GM21786 (cell line): ENCODE data around the gene TMEM86A.

Experiments used
- ATAC-seq: cut with Tn5 transposase; IDR thresholded peaks from one replicate; pipeline ENCODE4 v1.9.1; 2021; ENCODE audit not compliant: unreplicated experiment

Gene TMEM86A

DNA sequence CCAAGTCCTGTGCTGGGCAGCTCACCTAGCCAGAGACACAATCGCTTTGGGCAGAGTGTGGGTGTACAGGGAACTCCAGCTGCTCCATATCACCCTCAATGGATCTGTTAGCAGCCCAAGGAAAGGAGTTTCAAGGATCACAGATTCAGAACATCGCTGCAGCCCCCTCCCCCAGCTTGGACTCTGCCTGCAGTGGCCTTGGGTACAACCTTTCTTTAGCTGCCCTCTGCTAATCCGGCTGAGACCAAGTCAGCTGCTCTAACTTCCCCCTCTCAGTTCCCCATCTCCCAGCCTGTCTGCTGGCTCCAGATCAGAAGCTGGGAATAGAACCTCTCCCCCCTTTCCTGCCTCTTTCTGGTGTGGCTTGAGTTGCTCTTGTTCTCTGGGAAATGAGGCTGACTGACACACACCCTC lies 1.3 kb downstream of the TMEM86A start:
- no peak for ATAC-seq

DNA sequence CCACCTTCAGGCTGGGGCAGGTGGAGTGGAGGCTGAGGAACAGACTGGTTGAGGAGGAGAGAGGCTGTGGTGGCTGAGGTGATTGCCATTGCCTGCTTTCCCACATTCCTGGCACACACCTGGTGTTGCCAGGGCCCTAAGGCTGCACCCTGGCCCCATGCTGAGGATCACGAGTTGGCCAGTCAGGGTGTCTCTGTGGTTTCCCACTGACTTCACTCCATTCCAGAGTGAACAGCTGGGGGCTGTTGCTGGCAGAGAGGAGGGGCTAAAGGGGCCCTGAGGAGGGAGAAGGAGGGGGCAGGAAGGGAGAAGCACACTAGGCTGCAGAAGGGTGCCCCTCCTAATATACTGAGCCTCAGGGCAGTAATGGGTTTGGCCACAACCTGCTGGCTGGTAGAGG lies 1.8 kb downstream of the TMEM86A start:
- ATAC-seq = no peak

DNA sequence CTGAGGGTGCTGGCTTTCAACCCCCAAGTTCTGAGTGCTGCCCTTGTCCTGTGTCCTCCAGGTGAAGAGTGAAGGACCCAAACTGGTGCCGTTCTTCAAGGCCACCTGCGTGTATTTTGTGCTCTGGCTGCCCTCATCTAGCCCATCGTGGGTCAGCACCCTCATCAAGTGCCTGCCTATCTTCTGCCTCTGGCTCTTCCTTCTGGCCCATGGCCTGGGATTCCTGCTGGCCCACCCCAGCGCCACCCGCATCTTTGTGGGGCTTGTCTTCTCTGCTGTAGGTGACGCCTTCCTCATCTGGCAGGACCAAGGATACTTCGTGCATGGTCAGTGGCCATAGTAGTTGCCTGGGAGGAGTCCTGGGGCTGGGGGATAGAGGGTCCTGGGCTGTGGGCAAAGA lies 2.3 kb downstream of the TMEM86A start:
- no peak for ATAC-seq

DNA sequence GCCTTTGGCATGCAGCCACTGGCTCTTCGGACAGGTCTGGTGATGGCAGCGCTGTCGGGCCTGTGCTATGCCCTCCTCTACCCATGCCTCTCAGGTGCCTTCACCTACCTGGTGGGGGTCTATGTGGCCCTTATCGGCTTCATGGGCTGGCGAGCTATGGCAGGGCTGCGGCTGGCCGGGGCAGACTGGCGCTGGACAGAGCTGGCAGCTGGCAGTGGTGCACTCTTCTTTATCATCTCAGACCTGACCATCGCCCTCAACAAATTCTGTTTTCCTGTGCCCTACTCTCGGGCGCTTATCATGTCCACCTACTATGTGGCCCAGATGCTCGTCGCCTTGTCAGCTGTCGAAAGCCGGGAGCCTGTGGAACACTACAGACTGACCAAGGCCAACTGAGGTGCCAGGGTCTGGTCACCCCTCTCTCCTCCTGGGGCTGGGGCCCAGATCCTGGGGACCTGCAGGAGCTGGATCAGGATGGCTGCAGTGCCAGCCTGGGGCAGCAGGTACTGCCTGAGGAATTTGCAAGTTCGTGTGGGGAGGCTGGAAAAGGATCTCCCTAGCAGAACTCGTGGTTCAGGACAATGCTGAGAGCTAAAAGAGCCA lies 3.1 kb downstream of the TMEM86A start:
- ATAC-seq = no peak

DNA sequence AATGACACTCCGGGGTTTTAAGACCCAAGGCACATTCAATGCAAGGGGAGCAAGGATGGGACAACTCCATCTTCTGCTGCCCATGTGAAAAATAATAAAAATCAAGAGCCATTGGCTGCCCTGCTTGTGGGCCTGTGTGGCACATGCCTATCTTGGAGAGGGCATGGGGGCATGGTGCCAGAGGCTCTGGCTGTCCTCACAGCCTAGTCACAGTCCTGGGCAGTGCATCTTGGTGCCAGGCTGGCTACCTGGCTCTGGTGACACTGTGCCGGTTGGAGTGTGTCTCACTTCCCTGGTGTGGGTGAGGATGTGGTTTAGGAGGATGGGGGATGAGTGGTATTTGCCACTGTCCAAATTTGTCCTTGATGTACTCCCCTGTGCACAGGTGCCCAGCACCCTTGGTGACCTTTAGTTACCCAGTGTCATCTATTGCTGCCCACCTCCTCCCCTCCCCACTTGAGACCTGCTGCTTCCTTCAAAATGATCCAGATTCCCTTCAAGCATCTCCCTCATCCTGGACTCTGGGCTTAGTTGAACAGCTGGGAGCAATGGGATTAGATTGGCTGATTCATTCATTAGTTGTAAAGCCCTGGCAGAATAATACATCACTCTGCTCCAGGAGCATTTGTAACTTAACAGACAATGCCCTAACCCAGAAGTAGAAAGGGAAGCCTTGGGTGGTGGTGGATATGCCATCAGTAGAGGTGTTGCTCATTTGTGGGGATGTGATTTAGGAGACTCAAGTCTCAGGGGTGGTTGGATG lies 4.6 kb downstream of the TMEM86A start:
- no peak for ATAC-seq

DNA sequence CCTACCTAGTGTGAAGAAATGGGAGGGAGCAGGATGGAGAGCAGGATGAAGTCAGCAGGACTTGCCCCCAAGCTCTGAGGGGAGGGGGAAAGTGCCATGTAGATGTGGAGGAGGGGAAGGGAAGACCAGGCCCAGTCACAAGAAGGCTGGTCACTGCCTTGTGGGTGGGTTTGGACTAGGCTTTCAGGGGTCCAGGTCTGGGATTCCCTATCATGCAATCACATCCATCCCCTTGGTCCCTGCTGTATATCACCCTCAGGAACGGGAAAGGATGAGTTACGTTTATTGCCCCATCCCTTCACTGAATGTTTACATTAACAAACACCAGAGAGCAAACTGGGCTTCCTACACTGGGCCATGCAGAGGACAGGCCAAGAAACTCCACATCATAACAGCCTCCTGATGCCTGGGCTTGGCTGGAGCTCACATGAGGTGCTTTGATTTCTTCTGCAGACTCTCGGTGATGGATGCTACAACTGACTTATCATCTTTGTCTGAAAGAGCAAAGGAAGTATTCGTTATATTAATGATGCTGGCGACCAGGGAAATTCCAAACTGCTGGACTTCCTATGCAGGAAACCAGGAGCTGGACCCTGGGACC lies 5.6 kb downstream of the TMEM86A start:
- no peak for ATAC-seq

DNA sequence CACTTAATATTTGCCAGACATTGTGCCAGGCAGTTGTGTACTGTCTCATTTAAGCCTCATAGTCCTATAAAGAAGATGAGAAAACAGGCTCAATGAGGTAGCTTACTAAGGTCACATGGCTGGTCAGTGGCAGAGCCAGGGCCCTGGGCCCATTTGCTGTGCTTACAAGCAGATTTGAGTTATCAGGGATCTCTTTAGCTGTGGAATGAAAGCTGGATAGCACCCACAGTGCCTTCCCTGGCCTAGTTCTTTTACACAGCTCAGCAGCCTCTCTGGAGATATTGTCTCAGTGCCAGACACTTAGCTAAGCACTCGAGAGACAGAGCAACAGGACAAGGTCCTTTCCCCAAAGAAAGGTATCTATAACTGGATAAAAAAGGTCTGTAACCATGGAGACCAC lies 6.1 kb downstream of the TMEM86A start:
- ATAC-seq = no peak

DNA sequence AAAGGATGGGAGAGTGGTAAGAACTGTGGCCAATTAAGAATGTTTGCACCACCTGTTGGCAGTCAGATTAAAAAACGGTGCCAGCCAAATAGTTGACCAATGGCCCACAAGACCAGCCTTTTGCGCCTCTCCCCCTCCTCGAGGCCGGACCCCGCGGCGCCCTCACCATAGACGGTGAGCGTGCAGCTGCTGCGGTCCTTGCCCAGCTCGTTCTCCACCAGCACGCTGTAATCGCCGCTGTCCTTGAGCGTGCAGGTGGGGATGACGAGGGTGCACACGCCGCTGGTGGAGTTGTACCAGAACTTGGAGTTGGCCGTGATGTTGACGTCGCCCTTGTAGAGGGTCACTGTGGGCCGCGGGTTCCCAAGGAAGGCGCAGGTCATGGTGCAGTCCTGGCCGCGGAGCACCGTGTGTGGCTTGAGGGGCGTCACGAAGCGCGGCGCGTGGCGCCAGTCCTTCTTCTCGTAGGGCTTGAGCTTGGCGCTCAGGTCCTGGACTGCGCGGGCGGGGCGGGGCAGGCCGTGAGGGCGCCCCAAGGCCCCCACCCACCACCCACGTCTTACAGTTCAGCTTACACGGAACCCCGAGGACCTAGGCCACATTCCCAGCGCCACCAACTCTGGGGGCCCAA lies 7.2 kb downstream of the TMEM86A start:
- no peak for ATAC-seq

DNA sequence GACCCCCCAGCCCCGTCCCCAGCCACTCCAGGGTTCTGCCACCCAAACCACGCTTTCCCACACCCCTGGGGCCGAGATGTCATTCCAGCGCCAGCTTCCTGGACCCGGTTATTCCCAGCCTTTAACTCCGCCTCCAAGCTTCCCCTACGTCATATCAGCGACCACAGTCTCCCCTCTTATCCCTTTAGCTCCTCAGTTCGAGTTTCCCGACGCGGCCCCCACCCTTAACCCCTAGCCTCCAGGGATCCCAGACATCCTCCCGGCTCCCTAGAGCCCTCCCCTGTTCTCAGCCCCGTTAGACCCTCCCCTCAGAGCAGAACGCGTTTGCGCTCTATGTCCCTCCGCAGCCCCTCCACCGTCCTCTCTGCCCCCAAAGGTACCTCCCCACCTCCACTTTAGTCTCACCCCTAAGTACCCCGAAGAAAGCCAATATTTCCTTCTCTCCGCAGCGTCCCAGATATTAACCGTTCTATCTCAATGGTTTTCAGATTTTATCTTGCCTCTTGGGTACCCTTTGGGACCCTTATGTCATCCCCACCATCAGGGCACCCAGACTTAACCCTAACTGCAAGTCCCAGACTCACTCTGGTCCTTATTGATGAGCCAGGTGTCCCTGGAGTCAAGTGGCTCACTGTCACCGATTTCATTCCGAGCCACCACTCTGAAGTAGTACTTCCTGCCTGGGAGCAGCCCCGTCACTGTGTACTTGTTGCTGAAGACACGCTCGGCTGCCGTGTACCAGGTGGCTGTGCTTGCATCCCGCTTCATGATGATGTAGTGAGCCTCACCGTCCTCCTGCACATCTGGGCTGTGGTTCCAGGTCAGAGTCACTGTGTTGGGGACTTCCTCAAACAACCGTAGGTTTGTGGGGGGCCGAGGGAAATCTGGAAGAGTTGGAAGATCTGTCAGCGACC lies 8.0 kb downstream of the TMEM86A start:
- peak; percentile 58 for ATAC-seq

DNA sequence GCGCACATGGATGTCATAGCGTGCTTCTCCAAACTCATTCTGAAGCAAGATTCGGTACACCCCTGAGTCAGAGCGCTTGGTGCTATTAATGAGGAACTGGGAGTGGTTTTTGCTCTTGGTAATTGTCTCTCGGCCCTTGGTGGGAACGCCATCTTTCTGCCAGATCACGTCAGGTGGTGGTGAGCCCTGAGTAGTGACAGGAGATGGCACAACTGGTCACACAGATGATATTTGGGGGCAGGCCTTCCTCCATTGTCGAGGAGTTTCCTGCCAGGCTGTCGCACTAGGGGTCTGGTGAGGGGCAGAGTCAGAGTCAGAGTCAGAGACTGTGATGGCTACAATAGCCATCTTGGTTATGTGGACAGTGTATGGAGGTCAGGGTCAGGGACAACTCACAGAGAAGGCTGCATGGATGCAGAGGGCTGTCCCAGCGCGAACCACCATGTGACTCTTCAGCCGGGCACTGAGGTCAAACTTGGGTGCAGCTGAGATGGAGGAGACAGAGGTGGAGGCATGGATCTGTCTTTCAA lies 9.3 kb downstream of the TMEM86A start:
- no peak for ATAC-seq

DNA sequence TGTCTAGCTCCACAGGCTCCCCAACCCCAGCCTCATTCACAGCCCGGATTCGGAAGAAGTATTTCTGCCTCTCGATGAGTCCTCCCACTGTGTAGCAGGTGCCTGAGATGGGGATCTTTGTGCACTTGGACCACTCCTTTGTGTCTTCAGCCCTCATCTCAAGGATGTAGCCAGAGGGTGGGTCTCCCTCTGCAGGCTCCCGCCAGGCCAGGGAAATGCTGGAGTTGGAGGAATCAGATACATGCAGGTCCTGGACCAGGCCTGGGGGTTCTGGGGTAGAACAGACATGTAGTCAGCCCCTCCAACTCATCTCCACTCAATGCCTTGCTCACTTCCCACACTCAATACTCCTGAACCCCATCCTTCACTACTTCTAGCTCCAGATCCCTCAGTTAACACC lies 10.8 kb downstream of the TMEM86A start:
- no peak for ATAC-seq

DNA sequence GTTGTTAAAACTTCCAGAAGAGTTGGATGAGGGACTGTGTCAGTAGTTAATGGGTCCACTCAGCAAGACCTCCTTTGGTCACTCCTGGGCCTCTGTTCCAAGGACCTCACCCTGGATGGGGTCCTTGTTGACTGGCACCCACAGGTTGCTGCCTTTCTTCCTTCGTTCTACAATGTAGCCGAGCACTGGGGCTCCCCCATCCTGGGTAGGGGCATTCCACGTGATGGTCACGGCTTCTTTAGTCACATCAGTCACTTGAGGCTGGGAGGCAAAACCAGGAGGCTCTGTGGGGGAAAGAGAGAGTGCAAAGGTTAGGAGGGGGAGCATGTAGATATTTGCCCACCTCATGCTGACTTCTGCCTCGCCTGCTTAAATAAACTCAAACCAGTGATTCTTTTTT lies 12.0 kb downstream of the TMEM86A start:
- peak; percentile 42 for ATAC-seq

DNA sequence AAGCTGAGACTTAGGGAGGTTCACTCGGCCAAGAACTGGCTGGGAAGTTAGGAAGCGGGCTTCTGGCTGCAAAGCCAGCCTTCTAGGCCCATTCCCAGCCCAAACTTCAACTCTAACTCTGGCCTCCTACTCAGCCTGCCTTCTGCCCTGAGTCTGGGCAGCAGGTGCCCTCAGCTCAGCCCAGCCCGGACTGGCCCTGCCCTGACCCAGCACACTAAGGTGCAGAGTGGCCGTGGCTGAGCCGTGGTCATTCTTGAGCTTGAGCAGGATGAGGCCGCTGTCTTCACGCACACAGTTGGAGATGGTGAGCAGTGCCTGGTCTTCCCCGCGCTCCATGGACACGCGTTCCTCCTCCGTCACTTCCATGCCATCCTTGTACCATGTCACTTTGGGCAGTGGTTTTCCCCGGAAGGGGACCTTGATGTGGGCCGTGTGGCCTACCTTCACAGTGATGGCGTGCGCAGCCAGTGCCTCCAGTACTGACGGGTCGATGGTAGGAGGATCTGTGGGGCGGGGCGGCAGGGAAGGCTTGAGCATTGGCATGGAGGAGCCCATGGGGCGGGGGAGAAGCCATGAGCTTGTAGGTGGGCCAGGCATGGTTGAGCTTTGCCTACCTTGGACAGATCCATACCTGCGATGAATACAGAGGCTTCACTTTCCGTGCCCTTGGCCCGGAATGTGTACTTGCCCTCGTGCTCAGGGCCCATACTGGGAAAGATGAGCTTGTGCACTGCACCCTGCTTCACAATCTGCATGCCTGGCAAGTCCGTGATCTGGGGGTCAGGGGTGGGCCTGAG lies 15.3 kb downstream of the TMEM86A start:
- no peak for ATAC-seq

DNA sequence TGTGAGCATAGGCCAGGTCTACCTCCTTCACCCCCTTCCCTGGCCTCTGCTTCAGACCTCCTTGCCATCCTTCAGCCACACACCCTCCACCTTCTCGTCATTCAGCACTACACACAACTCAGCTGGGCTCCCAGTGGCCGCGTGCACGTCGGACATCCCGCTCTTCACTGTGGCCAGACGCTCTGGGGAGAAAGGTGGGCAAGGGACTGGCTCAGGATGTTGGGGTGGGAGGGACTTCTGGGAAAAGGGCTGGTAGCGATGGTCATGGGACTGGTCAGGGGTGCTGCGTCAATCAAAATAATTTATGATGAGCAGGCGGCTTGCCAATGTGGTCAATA lies 15.8 kb downstream of the TMEM86A start:
- no peak for ATAC-seq

DNA sequence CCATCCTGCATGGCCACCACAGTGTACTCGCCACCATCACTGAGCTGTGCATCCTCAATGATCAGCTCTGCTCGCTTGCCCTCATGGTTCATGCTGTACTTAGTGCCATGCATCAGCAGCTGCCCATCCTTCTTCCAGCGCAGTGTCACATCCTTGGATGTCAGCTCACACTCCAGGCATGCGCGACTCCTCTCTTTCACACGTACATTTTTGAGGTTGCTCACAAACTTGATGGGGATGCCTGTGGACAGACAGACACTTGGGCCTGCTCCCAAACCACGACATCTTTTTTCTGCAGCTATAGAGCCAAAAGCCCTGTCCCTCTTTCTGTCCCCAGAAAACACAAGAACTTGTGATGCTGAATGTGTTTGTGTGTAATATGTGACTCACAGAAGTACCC lies 16.9 kb downstream of the TMEM86A start:
- ATAC-seq = no peak

DNA sequence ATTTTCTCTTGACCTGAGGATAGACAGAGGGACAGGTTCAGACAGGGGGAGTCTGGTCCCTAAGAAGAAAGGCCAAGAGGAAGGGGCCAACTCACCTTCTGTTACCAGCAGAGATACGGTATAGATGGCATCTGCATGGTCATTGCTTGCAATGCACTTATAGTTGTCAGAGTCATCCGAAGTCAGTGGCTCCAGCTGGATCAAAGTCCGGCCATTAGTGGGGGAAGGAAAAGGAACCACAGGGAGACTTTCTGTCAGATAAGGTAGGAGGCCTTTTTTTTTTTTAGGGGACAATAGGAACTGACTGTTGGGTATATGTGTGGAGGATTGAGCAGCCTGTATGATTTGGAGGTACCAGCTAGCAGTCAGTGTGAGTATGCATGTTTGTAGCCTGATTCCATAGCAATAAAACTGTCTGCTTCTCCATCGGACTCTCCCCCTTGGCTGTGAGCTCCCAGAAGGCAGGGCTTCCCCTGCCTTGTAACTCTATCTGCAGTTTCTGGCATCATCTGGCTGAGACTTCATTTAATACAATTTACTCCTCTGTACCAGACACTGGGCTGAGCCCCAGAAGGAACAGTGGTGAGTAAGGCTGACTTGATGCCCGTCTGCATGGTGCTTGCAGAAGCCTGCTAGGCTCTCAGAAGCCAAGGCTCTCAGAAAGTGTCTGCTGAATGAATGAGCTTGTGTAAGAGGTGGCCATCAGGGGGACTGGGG lies 21.7 kb downstream of the TMEM86A start:
- no peak for ATAC-seq

DNA sequence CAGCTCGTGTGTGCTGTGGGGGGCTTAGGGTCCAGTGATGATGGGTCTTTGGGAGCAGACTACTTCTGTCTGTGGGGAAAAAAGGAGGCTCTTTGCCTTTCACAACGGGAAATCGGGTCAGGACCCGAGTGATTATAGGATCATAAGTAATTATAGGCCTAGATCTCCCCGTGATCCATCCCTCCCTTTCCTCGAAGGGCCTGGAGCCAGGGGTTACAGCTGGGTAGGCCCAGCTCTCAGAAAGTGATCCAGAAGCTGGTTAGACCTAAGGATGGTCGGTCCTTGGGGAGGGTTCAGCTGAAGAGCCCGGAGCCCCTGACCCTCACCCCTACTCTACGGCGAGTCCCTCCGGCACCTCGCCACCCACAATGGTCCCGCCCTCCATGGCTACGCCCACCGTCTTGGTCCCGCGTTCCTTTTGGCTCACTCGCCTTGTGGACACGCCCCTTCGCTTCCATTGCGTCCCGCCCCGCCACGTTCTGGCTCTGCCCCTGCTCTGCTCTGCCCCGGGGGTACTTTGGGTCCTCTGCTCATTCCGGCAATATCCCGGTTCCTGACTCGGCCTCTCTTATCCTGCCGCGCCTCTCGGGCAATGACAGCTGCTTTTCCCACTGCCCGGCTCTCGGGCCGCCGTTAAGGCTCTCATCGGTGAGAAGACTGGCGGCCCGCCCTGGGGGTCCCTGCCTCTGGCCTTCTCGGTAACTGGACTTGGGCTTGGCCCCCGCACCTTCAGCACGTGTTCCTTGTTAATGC lies 22.4 kb downstream of the TMEM86A start:
- peak; percentile 63 for ATAC-seq

DNA sequence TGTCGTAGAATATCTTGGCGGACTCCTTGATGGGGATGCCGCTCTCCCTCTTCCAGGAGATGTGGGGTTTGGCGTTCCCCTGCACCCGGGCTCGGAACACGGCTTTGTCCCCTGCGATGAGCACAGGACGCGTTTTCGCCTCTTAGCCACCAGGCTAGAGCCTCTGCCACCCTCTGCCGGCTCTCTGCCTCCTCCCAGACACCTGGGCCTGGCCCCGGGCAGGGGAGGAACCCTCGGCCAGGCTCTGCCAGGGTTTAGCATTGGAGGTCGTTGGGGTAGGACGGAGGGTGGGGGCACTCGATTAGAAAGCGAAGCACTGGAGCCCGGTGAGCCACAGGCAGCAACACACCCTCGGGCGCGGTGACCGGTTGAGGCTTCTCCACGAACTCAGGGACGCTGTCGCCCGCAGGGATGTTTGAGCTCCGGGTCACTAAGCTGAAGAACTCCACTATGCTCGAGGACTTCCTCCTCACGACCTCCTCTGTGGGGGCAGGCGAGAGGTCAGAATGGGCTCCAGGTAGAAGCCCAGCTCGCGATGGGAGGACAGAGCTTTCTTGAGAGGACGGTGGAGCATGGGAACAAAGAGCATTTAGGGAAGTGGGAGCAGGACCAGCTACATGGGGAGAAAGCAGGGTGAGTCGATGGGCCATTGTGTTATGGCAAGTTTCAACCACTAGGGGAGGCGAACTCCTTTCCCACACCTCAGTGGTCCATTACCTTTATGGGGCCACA lies 23.1 kb downstream of the TMEM86A start:
- peak; percentile 81 for ATAC-seq
